Ovary (tissue), 9 donors: ENCODE data around the gene ERICH6B. TPM values are rescaled to one million over a fixed set of nuclear protein-coding genes. Genes with fewer than 3 reads are reported as not detected.

Experiments used
- DNase-seq, 5 donors: peaks; one replicate each; pipeline ENCODE4 v3.0.0-alpha.2; 2019 to 2020
- H3K27ac ChIP-seq, 2 donors: fragments of 200-600 bp; one replicate each; pipeline versions ENCODE4 v1.5.1 to v1.8.0; 2019 to 2022
- H3K27me3 ChIP-seq: fragments of 200-600 bp; one replicate; pipeline ENCODE4 v1.8.0; 2022
- H3K36me3 ChIP-seq: fragments of 200-600 bp; sonication (generic); one replicate; pipeline ENCODE4 v1.5.1; 2019
- H3K4me1 ChIP-seq: one replicate; pipeline ENCODE4 v1.8.1; 2013; ENCODE audit warnings: mild to moderate bottlenecking, moderate library complexity; ENCODE audit not compliant: insufficient read depth
- H3K4me3 ChIP-seq: fragments of 200-600 bp; sonication (generic); one replicate; pipeline ENCODE4 v1.5.1; 2017
- H3K9me3 ChIP-seq, 2 donors: fragments of 200-600 bp in 1 of 2; sonication (generic) in 1 of 2; one replicate each; pipeline versions ENCODE4 v1.5.1 to v1.8.1; 2013 to 2019; ENCODE audit warnings: mild to moderate bottlenecking in 1 of 2, moderate library complexity in 1 of 2
- EP300 ChIP-seq: sonication (generic); formaldehyde crosslinking; IDR thresholded peaks from one replicate; pipeline ENCODE4 v1.6.1; 2017; ENCODE audit warnings: antibody characterized with exemption
- POLR2A ChIP-seq: fragments of 450-650 bp; IDR thresholded peaks from one replicate; pipeline ENCODE4 v1.6.1; 2017; ENCODE audit warnings: antibody characterized with exemption, mild to moderate bottlenecking, moderate library complexity
- WGBS, 3 donors: extraction: QIAGEN DNeasy Blood & Tissue Kit in 1 of 3; methylation state at CpG; one replicate each; pipeline versions ENCODE4 v1.1.5 to v1.1.7; 2013 to 2017; 5-methylcytosine and 5-hydroxymethylcytosine counted together
- intact Hi-C, 4 donors: fragments of 100-400 bp; cut with DNase I; formaldehyde crosslinking; loops; one replicate each; pipeline versions ENCODE4 v1.11.0 to v1.15.1; 2022 to 2023
- polyA plus RNA-seq, 2 donors: library from polyadenylated mRNA; stranded (reverse); fragments of 200-250 nt in 1 of 2; fragments of 350-450 nt in 1 of 2; fragmentation: Illumina TruSeq in 1 of 2; extraction: RNeasy Lipid Tissue Mini Kit (QIAGEN cat#74804) in 1 of 2; gene quantifications; one replicate each; pipeline ENCODE4 v1.2.3, GENCODE V29; 2013 to 2014
- total RNA-seq, 7 donors: library from RNA; depleted of rRNA in 2 of 7; stranded (reverse); fragments of >200 nt in 2 of 7; fragmentation: NEBNext Ultra II Directional in 3 of 7; extraction: Animal tissue kit (Norgen Biotek cat#: 25700) in 3 of 7; gene quantifications; one replicate each; pipeline versions ENCODE4 v1.1.0 to v1.2.4, GENCODE V29; 2016 to 2023
- TF ChIP-seq, protein P1 (sequence below), 3 donors: fragments of 450-650 bp in 2 of 3; fragments of 200-600 bp in 1 of 3; IDR thresholded peaks; one replicate each; pipeline versions ENCODE4 v1.5.1 to v1.8.0; 2016 to 2022; ENCODE audit warnings: antibody characterized with exemption in 3 of 3, mild to moderate bottlenecking in 1 of 3
- donor health status: DM: no; HTN: no; CAD: no; lungs with moderate emphysema.
- donor health status: DM: no; HTN: no; CAD: no.
- donor health status: Bipolar disorder and iron deficiency.
- donor health status: DM: yes; HTN: yes; CAD: no.
- donor health status: DM: no; HTN: no; CAD: no.
- donor health status: DM: yes; HTN: yes; CAD: no.

The ERICH6B gene
- total and polyA plus RNA-seq, 9 donors = not detected

- no peaks in the 10 kb centered on the region for H3K36me3 ChIP-seq
- no peak overlapping the region for H3K4me3 ChIP-seq
- no peaks in the 10 kb centered on the region for H3K4me1 ChIP-seq
- intact Hi-C loops = no loop called here
- H3K9me3 ChIP-seq = peaks cover 0 to 4% of the 10 kb centered on the region in 2 donors
- DNase-seq = no peak
- TF ChIP-seq, protein P1, sequence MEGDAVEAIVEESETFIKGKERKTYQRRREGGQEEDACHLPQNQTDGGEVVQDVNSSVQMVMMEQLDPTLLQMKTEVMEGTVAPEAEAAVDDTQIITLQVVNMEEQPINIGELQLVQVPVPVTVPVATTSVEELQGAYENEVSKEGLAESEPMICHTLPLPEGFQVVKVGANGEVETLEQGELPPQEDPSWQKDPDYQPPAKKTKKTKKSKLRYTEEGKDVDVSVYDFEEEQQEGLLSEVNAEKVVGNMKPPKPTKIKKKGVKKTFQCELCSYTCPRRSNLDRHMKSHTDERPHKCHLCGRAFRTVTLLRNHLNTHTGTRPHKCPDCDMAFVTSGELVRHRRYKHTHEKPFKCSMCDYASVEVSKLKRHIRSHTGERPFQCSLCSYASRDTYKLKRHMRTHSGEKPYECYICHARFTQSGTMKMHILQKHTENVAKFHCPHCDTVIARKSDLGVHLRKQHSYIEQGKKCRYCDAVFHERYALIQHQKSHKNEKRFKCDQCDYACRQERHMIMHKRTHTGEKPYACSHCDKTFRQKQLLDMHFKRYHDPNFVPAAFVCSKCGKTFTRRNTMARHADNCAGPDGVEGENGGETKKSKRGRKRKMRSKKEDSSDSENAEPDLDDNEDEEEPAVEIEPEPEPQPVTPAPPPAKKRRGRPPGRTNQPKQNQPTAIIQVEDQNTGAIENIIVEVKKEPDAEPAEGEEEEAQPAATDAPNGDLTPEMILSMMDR (IDR thresholded peaks at IDR 0.05) = no peak
- TF ChIP-seq EP300 (no peak), POLR2A (no peak)
- H3K27me3 ChIP-seq = no peaks in the 10 kb centered on the region
- H3K27ac ChIP-seq = no peak overlapping the region
- WGBS, 3 donors = 33 to 38% (median 34%) methylated on average over 6 of the region's 6 CpGs
Observed at GRCh38 chr13:45621950-45622349, 6.4 kb upstream of the ERICH6B start.

DNA sequence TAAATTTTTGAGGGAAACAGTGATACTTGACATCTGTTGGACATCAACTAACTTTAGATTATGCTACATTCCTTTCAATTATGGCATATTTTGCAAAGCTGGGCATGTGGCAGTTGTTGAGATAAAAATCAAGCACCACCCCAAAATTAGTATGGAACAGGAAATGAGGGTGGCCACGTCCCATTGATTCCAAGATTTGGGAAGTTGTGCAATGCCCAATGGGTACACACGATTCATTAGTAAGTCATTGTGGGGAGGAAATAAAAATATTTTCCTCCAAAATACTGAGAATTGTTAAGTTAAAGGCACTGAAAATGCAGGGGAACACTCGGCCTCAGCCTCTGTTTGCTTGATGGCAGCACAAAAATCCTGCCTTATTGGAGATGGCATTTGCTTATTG is 7.6 kb downstream of the ERICH6B start:
- no peak for DNase-seq
- intact Hi-C loops = no loop called here
- TF ChIP-seq EP300 = no peak
- TF ChIP-seq, protein P1 (IDR thresholded peaks at IDR 0.05) = no peak
- no peak for TF ChIP-seq POLR2A
- WGBS, 3 donors = 62 to 67% (median 64%) methylated on average over 3 of the region's 3 CpGs
- Histone ChIP-seq H3K36me3 (no peaks in the 10 kb centered on the region), H3K4me1 (no peaks in the 10 kb centered on the region), H3K27me3 (no peaks in the 10 kb centered on the region), H3K27ac (no peak overlapping the region), H3K4me3 (no peak overlapping the region), H3K9me3 (no peaks in the 10 kb centered on the region)

DNA sequence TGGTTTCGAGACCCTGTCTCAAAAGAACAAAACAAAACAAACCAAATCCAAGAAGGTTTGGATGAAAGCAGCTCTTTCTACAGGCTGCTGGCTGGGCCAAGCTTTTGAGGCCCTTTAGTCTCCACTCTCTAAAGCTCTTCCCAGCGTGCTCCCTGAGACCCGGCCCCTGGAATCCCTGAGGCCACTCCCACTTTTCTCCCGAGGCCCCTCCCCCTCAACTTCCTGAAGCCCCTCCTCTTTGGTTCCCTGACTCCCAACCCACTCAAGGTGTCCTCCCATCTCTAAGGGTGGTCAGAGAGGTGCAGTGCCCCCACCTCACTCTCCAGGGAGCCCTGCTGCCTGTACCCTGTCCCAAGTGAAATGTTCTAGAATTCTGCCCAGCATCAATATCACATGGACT is 10.6 kb downstream of the ERICH6B start:
- WGBS, 3 donors = 54 to 71% (median 65%) methylated on average over 4 of the region's 4 CpGs
- no peak for DNase-seq
- H3K4me1 ChIP-seq = no peaks in the 10 kb centered on the region
- H3K27ac ChIP-seq = no peak overlapping the region
- TF ChIP-seq EP300 (no peak), POLR2A (no peak)
- TF ChIP-seq, protein P1 (IDR thresholded peaks at IDR 0.05) = no peak
- no peaks in the 10 kb centered on the region for H3K27me3 ChIP-seq
- no peak overlapping the region for H3K4me3 ChIP-seq
- no peaks in the 10 kb centered on the region for H3K9me3 ChIP-seq
- intact Hi-C loops = no loop called here
- no peaks in the 10 kb centered on the region for H3K36me3 ChIP-seq

- WGBS, 3 donors = 86 to 88% (median 87%) methylated on average over 4 of the region's 4 CpGs
- intact Hi-C loops = no loop called here
- no peak for DNase-seq
- H3K4me1 ChIP-seq = no peaks in the 10 kb centered on the region
- H3K27ac ChIP-seq = no peak overlapping the region
- H3K4me3 ChIP-seq = no peak overlapping the region
- TF ChIP-seq EP300 = no peak
- TF ChIP-seq, protein P1 (IDR thresholded peaks at IDR 0.05) = no peak
- no peak for TF ChIP-seq POLR2A
- H3K36me3 ChIP-seq = no peaks in the 10 kb centered on the region
- no peaks in the 10 kb centered on the region for H3K9me3 ChIP-seq
- H3K27me3 ChIP-seq = no peaks in the 10 kb centered on the region
Observed at GRCh38 chr13:45603338-45603737, 12.2 kb downstream of the ERICH6B start.
